Measurements from ENCODE around the gene WDFY4. TPM values are rescaled to one million over a fixed set of nuclear protein-coding genes. Genes with fewer than 3 reads are reported as not detected.

WDFY4 gene
- total RNA-seq, 4 donors from 2014 or later, result 1.6 to 5.1 (median 3.0) TPM

GRCh38 chr10:48836605-48837004 lies 151.9 kb downstream of the WDFY4 start:
- H3K4me3 ChIP-seq, result no peak overlapping the region
- no peaks in the 10 kb centered on the region for H3K36me3 ChIP-seq
- 80% methylated on average over 1 of the region's 2 CpGs; no CpG with 5 or more reads in 1 of the 2 donors for WGBS, 2 donors (ENCODE audit: low coverage in 1 of 2)
- H3K27ac ChIP-seq, result no peak overlapping the region
- peaks cover 0 to 15% (median 0%) of the 10 kb centered on the region in 3 donors for H3K9me3 ChIP-seq
- TF ChIP-seq POLR2A (IDR thresholded peaks at IDR 0.05), result no peak
- no peak for TF ChIP-seq POLR2AphosphoS5 (IDR thresholded peaks at IDR 0.05)
- TF ChIP-seq CTCF (IDR thresholded peaks at IDR 0.05), result no peak
- TF ChIP-seq EP300 (IDR thresholded peaks at IDR 0.05), result no peak
- H3K27me3 ChIP-seq, result peaks cover 8% of the 10 kb centered on the region
- ATAC-seq, result no peak
- H3K4me1 ChIP-seq, result no peaks in the 10 kb centered on the region

GRCh38 chr10:48838834-48839233 lies 154.2 kb downstream of the WDFY4 start:
- Histone ChIP-seq H3K4me1 (no peaks in the 10 kb centered on the region), H3K9me3 (no peaks in the 10 kb centered on the region), H3K27me3 (peaks cover 8% of the 10 kb centered on the region), H3K27ac (no peak overlapping the region), H3K4me3 (no peak overlapping the region), H3K36me3 (no peaks in the 10 kb centered on the region)
- WGBS, 2 donors (ENCODE audit: low coverage in 1 of 2), result 50% methylated on average over 3 to 5 of the region's 5 CpGs
- ATAC-seq, result no peak
- TF ChIP-seq EP300 (IDR thresholded peaks at IDR 0.05), result no peak
- no peak for TF ChIP-seq POLR2AphosphoS5 (IDR thresholded peaks at IDR 0.05)
- TF ChIP-seq POLR2A (IDR thresholded peaks at IDR 0.05), result no peak
- no peak for TF ChIP-seq CTCF (IDR thresholded peaks at IDR 0.05)

GRCh38 chr10:48839809-48840679 lies 155.4 kb downstream of the WDFY4 start:
- ATAC-seq, result no peak
- Histone ChIP-seq H3K4me3 (no peak overlapping the region), H3K9me3 (no peaks in the 10 kb centered on the region), H3K27ac (no peak overlapping the region), H3K27me3 (peaks cover 8% of the 10 kb centered on the region), H3K4me1 (no peaks in the 10 kb centered on the region), H3K36me3 (no peaks in the 10 kb centered on the region)
- no peak for TF ChIP-seq CTCF (IDR thresholded peaks at IDR 0.05)
- TF ChIP-seq POLR2A (IDR thresholded peaks at IDR 0.05), result no peak
- no peak for TF ChIP-seq POLR2AphosphoS5 (IDR thresholded peaks at IDR 0.05)
- TF ChIP-seq EP300 (IDR thresholded peaks at IDR 0.05), result no peak
- 63 to 78% methylated on average over 7 to 10 of the region's 10 CpGs for WGBS, 2 donors (ENCODE audit: low coverage in 1 of 2)

- Histone ChIP-seq H3K4me1 (no peaks in the 10 kb centered on the region), H3K27ac (no peak overlapping the region), H3K27me3 (peaks cover 5% of the 10 kb centered on the region), H3K36me3 (no peaks in the 10 kb centered on the region), H3K4me3 (no peak overlapping the region), H3K9me3 (no peaks in the 10 kb centered on the region)
- no peak for ATAC-seq
- no peak for TF ChIP-seq EP300 (IDR thresholded peaks at IDR 0.05)
- no peak for TF ChIP-seq CTCF (IDR thresholded peaks at IDR 0.05)
- TF ChIP-seq POLR2AphosphoS5 (IDR thresholded peaks at IDR 0.05), result no peak
- no peak for TF ChIP-seq POLR2A (IDR thresholded peaks at IDR 0.05)
- 80 to 83% methylated on average over 1 to 2 of the region's 11 CpGs for WGBS, 2 donors (ENCODE audit: low coverage in 1 of 2)
Observed at GRCh38 chr10:48842231-48842630, 157.6 kb downstream of the WDFY4 start.

GRCh38 chr10:48843198-48843597 lies 158.5 kb downstream of the WDFY4 start:
- no peak overlapping the region for H3K4me3 ChIP-seq
- no peak overlapping the region for H3K27ac ChIP-seq
- H3K9me3 ChIP-seq, result no peaks in the 10 kb centered on the region
- TF ChIP-seq POLR2A (IDR thresholded peaks at IDR 0.05) (no peak), POLR2AphosphoS5 (IDR thresholded peaks at IDR 0.05) (no peak), EP300 (IDR thresholded peaks at IDR 0.05) (no peak), CTCF (IDR thresholded peaks at IDR 0.05) (no peak)
- H3K4me1 ChIP-seq, result no peaks in the 10 kb centered on the region
- no peaks in the 10 kb centered on the region for H3K27me3 ChIP-seq
- H3K36me3 ChIP-seq, result no peaks in the 10 kb centered on the region
- no peak for ATAC-seq

Data from gastroesophageal sphincter (tissue), 4 donors.